ENCODE results near the gene PHF21B.

GRCh38 chr22:44937216-44937615 lies 72.6 kb downstream of the PHF21B start:
- TF ChIP-seq GATA2 (IDR thresholded peaks at IDR 0.05; ENCODE audit: low read depth, low read length) (no peak), GATA3 (IDR thresholded peaks at IDR 0.05; ENCODE audit: low read depth, low read length) (no peak)

All from SH-SY5Y (cell line).